HCT116 (cell line): ENCODE data around the gene DTX1. TPM values are rescaled to one million over a fixed set of nuclear protein-coding genes. Genes with fewer than 3 reads are reported as not detected.

Experiments used
- ATAC-seq: fragments of 200-7000 bp; cut with Tn5 transposase; 2 replicates; pipeline ENCODE4 v1.9.1; 2020; ENCODE audit warnings: mild to moderate bottlenecking, moderate library complexity
- BruUV-seq: library from RNA; stranded (reverse); fragments of 400-500 nt; replicated peaks from 2 replicates; lab custom pipeline; 2021; lab: Mats Ljungman, UMichigan
- CTCF ChIA-PET: fragments of 300-600 bp; sonication (Branson Sonifier 250); formaldehyde crosslinking; loops from one replicate; lab custom pipeline; 2021; ENCODE audit warnings: antibody characterized with exemption; lab: Charles Lee
- POLR2A ChIA-PET: fragments of 300-600, 350-600 bp; sonication (Branson Sonifier 250); formaldehyde crosslinking; loops from one replicate; lab custom pipeline; 2021; ENCODE audit warnings: antibody characterized with exemption; lab: Charles Lee
- RAD21 ChIA-PET, 2 experiments: fragments of 300-600 bp; sonication (Branson Sonifier 250); formaldehyde crosslinking; loops; one replicate each; lab custom pipeline; 2023; ENCODE audit warnings: low total read pairs in 2 of 2; ENCODE audit not compliant: uncharacterized antibody in 2 of 2, unreplicated experiment in 2 of 2, low non-redundant PET in 1 of 2; lab: Charles Lee
- DNase-seq: peaks from one replicate; pipeline ENCODE4 v3.0.0-alpha.2; 2010; ENCODE audit warnings: low read depth, low spot score
- H2AFZ ChIP-seq: fragments of 200-600 bp; shearing (Covaris generic), sonication (generic); 2 replicates; pipeline ENCODE4 v1.6.1; 2017; ENCODE audit warnings: low read depth, mixed run types, mixed read lengths, antibody characterized with exemption, low read length; ENCODE audit not compliant: poor library complexity, severe bottlenecking
- H3K27ac ChIP-seq: 2 replicates; pipeline ENCODE4 v1.5.1; 2012; ENCODE audit warnings: low read depth, low read length
- H3K27me3 ChIP-seq: fragments of 200-600 bp; sonication (generic); 2 replicates; pipeline ENCODE4 v1.6.1; 2016; ENCODE audit warnings: mixed run types, low read length, mixed read lengths; ENCODE audit not compliant: insufficient read depth
- H3K36me3 ChIP-seq, 2 experiments: fragments of 200-500 bp in 1 of 2; fragments of 200-600 bp in 1 of 2; sonication (Bioruptor generic) in 1 of 2; sonication (generic) in 1 of 2; 2 replicates each; pipeline versions ENCODE4 v1.5.1 to v1.6.1; 2014 to 2016; ENCODE audit warnings: low read length in 2 of 2, inconsistent platforms in 1 of 2, mixed read lengths in 1 of 2, mixed run types in 1 of 2; ENCODE audit not compliant: insufficient read depth in 2 of 2, control insufficient read depth in 1 of 2
- H3K4me1 ChIP-seq, 2 experiments: fragments of 200-600 bp in 1 of 2; sonication (generic) in 1 of 2; 2 replicates each; pipeline versions ENCODE4 v1.5.1 to v1.6.1; 2012 to 2017; ENCODE audit warnings: low read length in 2 of 2, inconsistent platforms in 1 of 2, mild to moderate bottlenecking in 1 of 2, mixed read lengths in 1 of 2, mixed run types in 1 of 2, moderate library complexity in 1 of 2; ENCODE audit not compliant: insufficient read depth in 2 of 2, control insufficient read depth in 1 of 2
- H3K4me2 ChIP-seq: fragments of 200-600 bp; sonication (generic); 2 replicates; pipeline ENCODE4 v1.6.1; 2017; ENCODE audit warnings: mixed run types, low read length, mixed read lengths
- H3K4me3 ChIP-seq, 2 experiments: fragments of 200-600 bp in 1 of 2; sonication (generic) in 1 of 2; replicated peaks in 1 of 2; 2 replicates each; pipeline ENCODE4 v1.5.1; 2011 to 2016; ENCODE audit warnings: low read length in 2 of 2, control low read depth in 1 of 2, low read depth in 1 of 2, mild to moderate bottlenecking in 1 of 2, mixed read lengths in 1 of 2, mixed run types in 1 of 2
- H3K79me2 ChIP-seq: fragments of 200-600 bp; sonication (generic); 2 replicates; pipeline ENCODE4 v1.6.1; 2017; ENCODE audit warnings: mild to moderate bottlenecking, mixed run types, low read length, moderate library complexity, mixed read lengths; ENCODE audit not compliant: insufficient read depth
- H3K9ac ChIP-seq: fragments of 200-600 bp; sonication (generic); 2 replicates; pipeline ENCODE4 v1.6.1; 2016; ENCODE audit warnings: low read length, mixed read lengths
- H3K9me2 ChIP-seq: fragments of 200-600 bp; sonication (generic), shearing (Covaris generic); 2 replicates; pipeline ENCODE4 v1.6.1; 2017; ENCODE audit warnings: mixed run types, mild to moderate bottlenecking, moderate library complexity; ENCODE audit not compliant: insufficient read depth
- H3K9me3 ChIP-seq, 2 experiments: fragments of 200-500 bp in 1 of 2; fragments of 200-600 bp in 1 of 2; sonication (Bioruptor generic) in 1 of 2; sonication (generic) in 1 of 2; 2 replicates each; pipeline ENCODE4 v1.6.1; 2014 to 2017; ENCODE audit warnings: low read length in 2 of 2, mixed read lengths in 2 of 2, inconsistent platforms in 1 of 2, low read depth in 1 of 2, mild to moderate bottlenecking in 1 of 2, mixed run types in 1 of 2, moderate library complexity in 1 of 2; ENCODE audit not compliant: control insufficient read depth in 1 of 2, insufficient read depth in 1 of 2
- H4K20me1 ChIP-seq: fragments of 200-600 bp; sonication (generic), shearing (Covaris generic); 2 replicates; pipeline ENCODE4 v1.6.1; 2017; ENCODE audit warnings: mixed run types, mild to moderate bottlenecking, moderate library complexity; ENCODE audit not compliant: insufficient read depth
- CEBPB ChIP-seq: IDR thresholded peaks from 2 replicates; pipeline ENCODE4 v1.6.1; 2012; ENCODE audit warnings: low read depth
- CTCF ChIP-seq, 3 experiments: fragments of 200-600 bp in 1 of 3; sonication (generic) in 1 of 3; IDR thresholded peaks in 2 of 3; conservative IDR thresholded peaks in 1 of 3; 2 replicates each; pipeline ENCODE4 v1.5.1; 2012 to 2017; ENCODE audit warnings: low read depth in 2 of 3, low read length in 2 of 3, antibody characterized with exemption in 1 of 3, borderline replicate concordance in 1 of 3, control low read depth in 1 of 3, mild to moderate bottlenecking in 1 of 3, mixed read lengths in 1 of 3, mixed run types in 1 of 3, moderate library complexity in 1 of 3; ENCODE audit not compliant: insufficient read depth in 1 of 3
- EGR1 ChIP-seq: IDR thresholded peaks from 2 replicates; pipeline ENCODE4 v1.6.1; 2012; ENCODE audit warnings: low read depth
- EZH2 ChIP-seq: fragments of 200-600 bp; sonication (generic); IDR thresholded peaks from 2 replicates; pipeline ENCODE4 v1.6.1; 2017; ENCODE audit warnings: antibody characterized with exemption, mixed run types
- EZH2phosphoT487 ChIP-seq: fragments of 200-600 bp; IDR thresholded peaks from 2 replicates; pipeline ENCODE4 v1.6.1; 2018; ENCODE audit warnings: antibody characterized with exemption, borderline replicate concordance
- POLR2A ChIP-seq: IDR thresholded peaks from 2 replicates; pipeline ENCODE4 v1.7.0; 2011; ENCODE audit warnings: borderline replicate concordance; ENCODE audit not compliant: insufficient read depth, insufficient read length; ENCODE audit errors: extremely low read depth
- REST ChIP-seq: IDR thresholded peaks from 2 replicates; pipeline ENCODE4 v1.6.1; 2012; ENCODE audit warnings: low read depth
- SP1 ChIP-seq: IDR thresholded peaks from 2 replicates; pipeline ENCODE4 v1.6.1; 2012; ENCODE audit warnings: low read depth
- ZFX ChIP-seq: fragments of 450-650 bp; IDR thresholded peaks from 2 replicates; pipeline ENCODE4 v1.6.1; 2017
- intact Hi-C: fragments of 100-400 bp; cut with micrococcal nuclease; formaldehyde crosslinking; loops from 2 replicates; pipeline ENCODE4 v1.10.0; 2022
- total RNA-seq: library from RNA; stranded (reverse); gene quantifications from one replicate; pipeline ENCODE4 v1.2.1, GENCODE V29; 2021; ENCODE audit not compliant: unreplicated experiment
- TF ChIP-seq, protein P1 (sequence below): IDR thresholded peaks from 2 replicates; pipeline ENCODE4 v1.6.1; 2011; ENCODE audit warnings: mild to moderate bottlenecking, low read length, moderate library complexity; ENCODE audit not compliant: insufficient replicate concordance; ENCODE audit errors: extremely low read depth
- TF ChIP-seq, protein P2 (sequence below): IDR thresholded peaks from 2 replicates; pipeline ENCODE4 v1.6.1; 2012
- TF ChIP-seq, protein P3 (sequence below): IDR thresholded peaks from 2 replicates; pipeline ENCODE4 v1.6.1; 2012

DTX1 gene
- total RNA-seq, 1 experiment from 2014 or later: not detected

DNA sequence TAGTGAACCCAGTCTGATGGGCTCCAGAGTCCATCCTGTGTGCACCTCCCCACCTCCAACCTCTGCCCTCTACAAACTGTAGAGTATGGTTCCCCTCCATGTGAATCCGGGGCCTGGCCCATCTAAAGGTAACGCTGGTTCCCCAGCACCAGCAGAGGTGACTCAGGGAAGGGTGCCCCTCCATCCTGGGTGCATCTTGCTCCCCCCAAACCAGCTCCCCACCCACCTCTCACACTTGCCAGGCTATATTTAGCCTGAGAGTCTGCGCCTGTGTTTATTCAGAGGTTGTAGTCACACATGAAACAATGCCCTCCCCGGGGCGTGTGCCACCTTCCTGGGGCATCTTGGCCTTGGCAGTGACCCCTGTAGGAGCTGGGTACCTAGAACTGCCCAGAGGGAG is 52.8 kb downstream of the DTX1 start (continued):
- TF ChIP-seq, protein P1, sequence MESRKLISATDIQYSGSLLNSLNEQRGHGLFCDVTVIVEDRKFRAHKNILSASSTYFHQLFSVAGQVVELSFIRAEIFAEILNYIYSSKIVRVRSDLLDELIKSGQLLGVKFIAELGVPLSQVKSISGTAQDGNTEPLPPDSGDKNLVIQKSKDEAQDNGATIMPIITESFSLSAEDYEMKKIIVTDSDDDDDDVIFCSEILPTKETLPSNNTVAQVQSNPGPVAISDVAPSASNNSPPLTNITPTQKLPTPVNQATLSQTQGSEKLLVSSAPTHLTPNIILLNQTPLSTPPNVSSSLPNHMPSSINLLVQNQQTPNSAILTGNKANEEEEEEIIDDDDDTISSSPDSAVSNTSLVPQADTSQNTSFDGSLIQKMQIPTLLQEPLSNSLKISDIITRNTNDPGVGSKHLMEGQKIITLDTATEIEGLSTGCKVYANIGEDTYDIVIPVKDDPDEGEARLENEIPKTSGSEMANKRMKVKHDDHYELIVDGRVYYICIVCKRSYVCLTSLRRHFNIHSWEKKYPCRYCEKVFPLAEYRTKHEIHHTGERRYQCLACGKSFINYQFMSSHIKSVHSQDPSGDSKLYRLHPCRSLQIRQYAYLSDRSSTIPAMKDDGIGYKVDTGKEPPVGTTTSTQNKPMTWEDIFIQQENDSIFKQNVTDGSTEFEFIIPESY: no peak
- TF ChIP-seq, all 23 proteins: peak for 0

GRCh38 chr12:113109872-113110599 is 53.5 kb downstream of the DTX1 start:
- no peaks in the 10 kb centered on the region for H3K36me3 ChIP-seq
- ChIA-PET POLR2A (no interaction called here), RAD21 (no interaction called here), CTCF (interaction anchor here (1.2 kb wide), 1 partner anchor 25 kb away, joined by 3 read pairs; the partner anchor contains the start of gene RASAL1)
- intact Hi-C loops: no loop called here
- TF ChIP-seq CTCF (IDR thresholded peaks at IDR 0.05 in 2 of 3, conservative IDR thresholded peaks at IDR 0.05 in 1 of 3; ENCODE audit: borderline replicate concordance in 1 of 3, insufficient read depth in 1 of 3, low read depth in 2 of 3, low read length in 2 of 3): no peak
- TF ChIP-seq EGR1: no peak
- no peak for TF ChIP-seq SP1
- no peak for TF ChIP-seq CEBPB
- no peak for TF ChIP-seq EZH2
- TF ChIP-seq EZH2phosphoT487: no peak
- TF ChIP-seq, protein P2, sequence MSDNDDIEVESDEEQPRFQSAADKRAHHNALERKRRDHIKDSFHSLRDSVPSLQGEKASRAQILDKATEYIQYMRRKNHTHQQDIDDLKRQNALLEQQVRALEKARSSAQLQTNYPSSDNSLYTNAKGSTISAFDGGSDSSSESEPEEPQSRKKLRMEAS: no peak
- TF ChIP-seq POLR2A: no peak
- TF ChIP-seq REST: no peak
- no peak for TF ChIP-seq ZFX
- TF ChIP-seq, protein P3, sequence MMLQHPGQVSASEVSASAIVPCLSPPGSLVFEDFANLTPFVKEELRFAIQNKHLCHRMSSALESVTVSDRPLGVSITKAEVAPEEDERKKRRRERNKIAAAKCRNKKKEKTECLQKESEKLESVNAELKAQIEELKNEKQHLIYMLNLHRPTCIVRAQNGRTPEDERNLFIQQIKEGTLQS: no peak
- H3K9me3 ChIP-seq: no peaks in the 10 kb centered on the region
- H3K79me2 ChIP-seq: no peaks in the 10 kb centered on the region
- no peak overlapping the region for H2AFZ ChIP-seq
- H3K4me3 ChIP-seq: no peak overlapping the region
- H3K9me2 ChIP-seq: no peaks in the 10 kb centered on the region
- H3K4me1 ChIP-seq: no peaks in the 10 kb centered on the region; a peak in 1 of 4 replicates
- no peak overlapping the region for H3K9ac ChIP-seq
- H4K20me1 ChIP-seq: no peaks in the 10 kb centered on the region
- H3K27me3 ChIP-seq: no peaks in the 10 kb centered on the region
- BruUV-seq: no TSS peak
- no peak overlapping the region for H3K4me2 ChIP-seq
- no peak overlapping the region for H3K27ac ChIP-seq
- DNase-seq: no peak
- no peak for ATAC-seq
